ENCODE results near the gene SBNO2.
"Not testable (repeated sequence)": the region's sequence is repeated elsewhere in the genome, so short reads cannot be mapped to it uniquely, and the experiment has no call there.

Gene SBNO2

GRCh38 chr19:1173845-1174809 is at the start of gene SBNO2:
Gene SBNO2, minus strand, starts transcription at chr19:1174268. Its CDS starts 19,992 bp downstream, at chr19:1154276.
- peak; percentile 80 for DNase-seq (ENCODE audit: low read depth)

- no peak for DNase-seq (ENCODE audit: low read depth)
Observed at GRCh38 chr19:1223018-1223855, 49.2 kb upstream of the SBNO2 start.

- DNase-seq (ENCODE audit: low read depth) = no peak
Observed at GRCh38 chr19:1222394-1222793, 48.3 kb upstream of the SBNO2 start.

GRCh38 chr19:1221904-1222255 is 47.8 kb upstream of the SBNO2 start:
- no peak for DNase-seq (ENCODE audit: low read depth)

- no peak for DNase-seq (ENCODE audit: low read depth)
Observed at GRCh38 chr19:1220976-1221903, 47.2 kb upstream of the SBNO2 start.

- DNase-seq (ENCODE audit: low read depth) = no peak
Observed at GRCh38 chr19:1220477-1220930, 46.4 kb upstream of the SBNO2 start.

- DNase-seq (ENCODE audit: low read depth) = no peak
Observed at GRCh38 chr19:1219786-1220476, 45.9 kb upstream of the SBNO2 start.

- no peak for DNase-seq (ENCODE audit: low read depth)
Observed at GRCh38 chr19:1218751-1219567, 44.9 kb upstream of the SBNO2 start.

GRCh38 chr19:1217366-1217765 is 43.3 kb upstream of the SBNO2 start:
- no peak for DNase-seq (ENCODE audit: low read depth)

- DNase-seq (ENCODE audit: low read depth) = no peak
Observed at GRCh38 chr19:1216756-1217155, 42.7 kb upstream of the SBNO2 start.

- DNase-seq (ENCODE audit: low read depth) = no peak
Observed at GRCh38 chr19:1214862-1215731, 41.0 kb upstream of the SBNO2 start.

GRCh38 chr19:1214299-1214861 is 40.3 kb upstream of the SBNO2 start:
- DNase-seq (ENCODE audit: low read depth) = no peak

- DNase-seq (ENCODE audit: low read depth) = no peak
Observed at GRCh38 chr19:1213391-1214286, 39.6 kb upstream of the SBNO2 start.

- no peak for DNase-seq (ENCODE audit: low read depth)
Observed at GRCh38 chr19:1211494-1212234, 37.6 kb upstream of the SBNO2 start.

GRCh38 chr19:1210227-1210538 is 36.1 kb upstream of the SBNO2 start:
- DNase-seq (ENCODE audit: low read depth) = no peak

- not testable (repeated sequence) for DNase-seq (ENCODE audit: low read depth)
Observed at GRCh38 chr19:1208830-1209229, 34.8 kb upstream of the SBNO2 start.

GRCh38 chr19:1206864-1207450 is 32.9 kb upstream of the SBNO2 start:
- DNase-seq (ENCODE audit: low read depth) = no peak
